GM21723 (cell line): ENCODE results near the gene NCOR1.
"Not testable (repeated sequence)": the region's sequence is repeated elsewhere in the genome, so short reads cannot be mapped to it uniquely, and the experiment has no call there.

Experiments
- ATAC-seq: cut with Tn5 transposase; IDR thresholded peaks from one replicate; pipeline ENCODE4 v1.9.1; 2021; ENCODE audit warnings: mild to moderate bottlenecking, moderate library complexity; ENCODE audit not compliant: unreplicated experiment

Gene NCOR1

GRCh38 chr17:16215965-16216316, 607 bp upstream of the NCOR1 start:
- no peak for ATAC-seq

DNA sequence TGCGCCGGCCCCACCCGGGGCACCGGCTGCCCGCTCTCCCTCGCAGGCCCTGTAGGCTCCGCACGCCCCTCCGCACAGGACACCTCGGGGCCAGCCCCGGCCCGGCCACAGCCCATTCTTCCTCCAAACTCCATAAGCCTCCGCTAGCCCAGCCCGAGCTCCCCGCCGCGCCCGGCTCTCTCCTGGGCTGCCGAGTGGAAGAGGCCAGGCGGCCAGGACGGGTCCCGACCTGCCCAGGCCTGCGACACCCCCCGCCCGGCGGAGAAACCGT, 397 bp downstream of the NCOR1 start:
- peak; percentile 40 for ATAC-seq

- ATAC-seq, result no peak
Measured at GRCh38 chr17:16214190-16215001, 938 bp downstream of the NCOR1 start.

GRCh38 chr17:16212793-16213192, 2.5 kb downstream of the NCOR1 start:
- no peak for ATAC-seq

DNA sequence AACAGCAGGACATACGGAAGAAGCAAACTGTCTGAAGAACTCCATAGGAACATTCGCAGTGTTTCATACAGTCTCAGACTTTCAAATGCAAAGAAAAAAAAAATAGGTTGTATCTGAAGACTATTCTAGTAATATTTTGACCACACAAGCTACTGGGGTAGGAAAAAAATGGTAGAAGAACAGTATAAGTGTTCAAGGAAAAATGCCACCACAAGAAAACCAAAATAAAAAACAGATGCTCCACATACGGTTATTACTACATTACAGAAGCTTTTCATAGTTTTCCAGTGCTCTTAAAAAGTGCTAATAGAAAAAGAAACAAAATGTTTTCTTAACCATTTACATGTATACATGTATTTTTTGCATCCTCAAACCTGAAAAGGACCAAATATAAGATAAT, 3.7 kb downstream of the NCOR1 start:
- no peak for ATAC-seq

GRCh38 chr17:16204763-16205162, 10.6 kb downstream of the NCOR1 start:
- ATAC-seq, result not testable (repeated sequence)

DNA sequence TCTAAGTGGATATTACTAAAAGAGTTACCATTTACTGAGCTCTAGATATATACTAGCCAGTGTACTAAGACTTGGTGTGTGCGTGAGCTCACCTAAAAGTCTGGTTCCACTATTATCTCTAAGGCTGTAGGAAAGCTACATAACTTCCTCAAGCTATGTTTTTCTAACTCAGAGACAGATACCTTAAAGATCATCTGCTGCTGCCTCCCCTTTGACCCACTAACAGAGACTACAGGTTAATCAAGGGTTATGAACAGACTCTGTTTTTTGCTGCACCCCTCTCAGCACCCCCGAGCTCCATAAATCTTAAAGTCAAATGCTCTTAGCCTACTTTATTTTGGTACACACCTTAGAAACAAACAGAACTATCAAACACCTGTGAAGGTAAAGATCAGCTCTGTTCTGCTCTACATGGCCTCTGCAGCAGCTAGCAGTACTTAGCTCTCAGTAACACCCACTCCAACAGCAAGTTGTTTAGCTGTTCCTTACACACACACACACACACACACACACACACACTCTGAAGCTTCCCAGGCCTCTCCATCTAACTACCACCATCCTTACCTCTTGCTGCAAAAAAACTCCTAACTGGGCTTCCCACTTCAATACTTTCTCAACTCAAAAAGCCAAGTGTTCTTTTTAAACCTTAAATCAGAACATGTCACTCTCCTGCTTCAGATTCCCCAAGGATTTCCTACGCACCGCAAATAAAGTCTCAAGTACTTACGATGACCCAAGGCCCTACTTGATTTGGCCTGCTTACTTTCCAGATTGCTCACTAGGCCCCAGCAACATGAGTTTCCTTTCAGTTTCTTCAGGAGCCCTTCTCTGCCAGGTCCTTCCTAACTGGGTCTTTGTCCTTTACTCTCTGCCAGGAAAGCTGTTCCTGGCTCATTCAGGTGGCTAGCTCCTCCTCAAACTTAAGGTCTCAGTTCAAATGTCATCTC, 12.5 kb downstream of the NCOR1 start:
- ATAC-seq, result not testable (repeated sequence)

GRCh38 chr17:16201693-16202131, 13.6 kb downstream of the NCOR1 start:
- ATAC-seq, result not testable (repeated sequence)

- no peak for ATAC-seq
Measured at GRCh38 chr17:16199093-16199492, 16.2 kb downstream of the NCOR1 start.

- ATAC-seq, result no peak
Measured at GRCh38 chr17:16197276-16197675, 18.1 kb downstream of the NCOR1 start.

DNA sequence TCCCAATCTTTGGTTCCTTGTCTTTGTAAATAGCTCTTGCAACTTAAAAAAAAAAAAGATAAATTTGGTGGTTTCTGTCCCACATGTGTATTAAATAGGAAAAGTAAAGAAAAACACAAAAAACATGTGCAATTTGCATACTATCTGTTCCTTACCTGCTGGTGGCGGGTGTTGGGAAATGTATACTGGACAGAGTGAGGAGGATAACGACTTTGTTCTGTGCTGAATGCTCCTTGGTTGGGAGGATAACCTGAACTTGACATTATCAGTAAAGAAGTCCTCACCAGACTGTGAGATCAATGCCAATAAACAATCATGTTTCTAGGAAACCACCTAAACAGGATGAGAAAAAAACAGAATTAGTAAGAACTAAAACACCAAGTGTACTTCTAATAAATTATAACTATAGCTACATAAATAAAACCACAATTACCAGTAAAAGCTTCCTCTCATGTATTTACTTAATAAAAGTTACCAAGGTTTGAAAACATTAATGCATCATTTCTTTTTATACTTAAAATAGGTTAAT, 21.0 kb downstream of the NCOR1 start:
- not testable (repeated sequence) for ATAC-seq

GRCh38 chr17:16191604-16192003, 23.7 kb downstream of the NCOR1 start:
- no peak for ATAC-seq

- ATAC-seq, result no peak
Measured at GRCh38 chr17:16190703-16191360, 24.5 kb downstream of the NCOR1 start.

DNA sequence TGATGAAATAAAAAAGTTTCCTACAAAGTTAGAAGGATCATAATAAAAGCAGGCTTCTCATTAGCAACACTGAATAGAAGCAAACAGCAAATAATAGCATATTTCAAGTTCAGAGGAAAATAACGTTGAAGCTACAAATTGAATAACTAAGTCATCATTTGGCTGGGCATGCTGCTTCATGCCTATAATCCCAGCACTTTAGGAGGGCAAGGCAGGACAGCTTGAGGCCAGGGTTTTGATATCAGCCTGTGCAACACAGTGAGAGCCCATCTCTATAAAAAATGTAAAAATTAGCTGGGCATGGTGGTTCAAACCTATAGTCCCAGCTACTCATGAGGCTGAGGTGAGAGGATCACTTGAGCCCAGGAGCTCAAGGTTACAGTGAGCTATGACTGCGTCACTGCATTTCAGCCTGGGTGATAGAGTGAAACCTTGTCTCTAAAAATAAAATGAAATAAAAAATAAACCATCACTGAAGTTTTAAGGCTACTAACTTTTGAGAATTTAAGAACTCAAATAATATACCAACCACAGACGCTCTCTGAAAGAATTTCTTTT, 25.5 kb downstream of the NCOR1 start:
- ATAC-seq, result no peak

- no peak for ATAC-seq
Measured at GRCh38 chr17:16187642-16188041, 27.7 kb downstream of the NCOR1 start.

DNA sequence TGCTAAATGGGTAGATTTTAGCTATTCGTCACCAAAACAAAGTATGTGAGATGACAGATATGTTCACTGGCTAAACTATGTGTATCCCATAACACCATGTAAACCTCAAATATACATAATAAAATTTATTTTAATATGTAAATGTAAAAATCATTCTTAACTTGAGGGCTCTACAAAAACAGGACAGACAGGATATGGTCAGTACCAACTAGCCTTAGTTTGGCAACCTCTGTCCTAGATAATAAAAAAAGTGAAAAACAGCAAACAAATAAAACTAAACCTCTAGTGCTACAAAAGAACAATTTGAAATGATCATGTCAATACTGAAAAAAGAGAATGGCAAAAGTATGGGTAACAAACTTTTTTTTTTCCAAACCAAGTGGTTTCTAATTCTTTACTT, 33.8 kb downstream of the NCOR1 start:
- no peak for ATAC-seq

- ATAC-seq, result no peak
Measured at GRCh38 chr17:16178836-16179235, 36.5 kb downstream of the NCOR1 start.

DNA sequence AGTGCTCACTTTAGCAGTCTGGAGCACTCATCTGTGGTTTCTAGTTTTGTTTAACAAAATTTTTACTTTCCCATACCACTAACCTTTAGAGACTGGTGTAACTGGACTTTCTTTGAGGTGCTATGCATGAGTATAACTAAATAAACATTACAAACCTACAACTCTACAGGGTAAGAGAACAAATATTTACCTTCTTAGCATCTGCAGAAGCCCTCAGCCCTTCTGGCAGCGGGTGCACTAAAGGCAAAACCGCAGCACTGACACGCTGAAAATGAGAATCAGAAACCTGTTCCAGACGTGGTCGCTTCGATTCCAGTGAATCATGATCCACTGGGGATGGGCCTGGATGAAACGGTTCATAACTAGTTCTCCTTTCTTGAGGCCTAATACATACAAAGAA, 43.7 kb downstream of the NCOR1 start:
- no peak for ATAC-seq

GRCh38 chr17:16166766-16167165, 48.6 kb downstream of the NCOR1 start:
- not testable (repeated sequence) for ATAC-seq

GRCh38 chr17:16158714-16159113, 56.6 kb downstream of the NCOR1 start:
- no peak for ATAC-seq

- ATAC-seq, result no peak
Measured at GRCh38 chr17:16155536-16155935, 59.8 kb downstream of the NCOR1 start.
